Cardiac fibroblast (primary cell): ENCODE measurements around the gene SMARCC1.
A peak's percentile ranks its signal among the peaks of the same experiment; 100 is the strongest.

Experiments
- DNase-seq, 2 donors: peaks; one replicate each; pipeline versions ENCODE4 v3.0.0 to v3.0.0-alpha.2; 2010; ENCODE audit warnings: low read depth in 2 of 2
- H3K4me3 ChIP-seq, 2 donors: replicated peaks in 1 of 2; 1 replicate in 1 of 2; 2 replicates in 1 of 2; pipeline ENCODE4 v1.5.1; 2011; ENCODE audit warnings: low read depth in 2 of 2, low read length in 2 of 2, mild to moderate bottlenecking in 2 of 2, moderate library complexity in 1 of 2
- CTCF ChIP-seq: IDR thresholded peaks from one replicate; pipeline ENCODE4 v1.5.1; 2011; ENCODE audit warnings: low read depth, mild to moderate bottlenecking, low read length, inconsistent platforms

The SMARCC1 gene

GRCh38 chr3:47612879-47613278 lies 168.8 kb downstream of the SMARCC1 start:
- no peak overlapping the region for H3K4me3 ChIP-seq
- DNase-seq = peak in 1 of 2 donors; percentile 6
- no peak for TF ChIP-seq CTCF

GRCh38 chr3:47612178-47612577 lies 169.5 kb downstream of the SMARCC1 start:
- DNase-seq = peak; percentile 84 to 85
- no peak overlapping the region for H3K4me3 ChIP-seq
- no peak for TF ChIP-seq CTCF

- H3K4me3 ChIP-seq = no peak overlapping the region
- TF ChIP-seq CTCF = no peak
Observed at GRCh38 chr3:47611576-47611975, 170.1 kb downstream of the SMARCC1 start.

GRCh38 chr3:47610583-47610982 lies 171.1 kb downstream of the SMARCC1 start:
- H3K4me3 ChIP-seq = no peak overlapping the region
- DNase-seq = no peak
- TF ChIP-seq CTCF = no peak

More at GRCh38 chr3:47611576-47611975, 170.1 kb downstream of the SMARCC1 start:
- peak in 1 of 2 donors; percentile 35 for DNase-seq

- no peak for DNase-seq
- H3K4me3 ChIP-seq = no peak overlapping the region
- TF ChIP-seq CTCF = no peak
Observed at GRCh38 chr3:47607335-47607734, 174.4 kb downstream of the SMARCC1 start.

- DNase-seq = no peak
- H3K4me3 ChIP-seq = no peak overlapping the region
- no peak for TF ChIP-seq CTCF
Observed at GRCh38 chr3:47606165-47606564, 175.5 kb downstream of the SMARCC1 start.

GRCh38 chr3:47605652-47606051 lies 176.0 kb downstream of the SMARCC1 start:
- DNase-seq = peak in 1 of 2 donors; percentile 60
- TF ChIP-seq CTCF = no peak
- no peak overlapping the region for H3K4me3 ChIP-seq
